ENCODE results near the gene RAE1.

The RAE1 gene

GRCh38 chr20:57351042-57351783 lies at the start of gene RAE1:
Gene RAE1 (plus strand): TSS chr20:57351255. CDS start chr20:57354039, 2,784 bp downstream.
- peak; percentile 93 for DNase-seq
- no peak for TF ChIP-seq GATA1 (IDR thresholded peaks at IDR 0.05; ENCODE audit: low read depth, low read length)
- peak; percentile 81 for TF ChIP-seq POLR2A (IDR thresholded peaks at IDR 0.05; ENCODE audit: low read length)

- TF ChIP-seq POLR2A (IDR thresholded peaks at IDR 0.05; ENCODE audit: low read length) (no peak), GATA1 (IDR thresholded peaks at IDR 0.05; ENCODE audit: low read depth, low read length) (no peak)
- DNase-seq = no peak
These were observed 44.3 kb upstream of the RAE1 start for GRCh38 chr20:57306747-57307146.

GRCh38 chr20:57308451-57309271 lies 42.4 kb upstream of the RAE1 start:
- TF ChIP-seq GATA1 (IDR thresholded peaks at IDR 0.05; ENCODE audit: low read depth, low read length) (no peak), POLR2A (IDR thresholded peaks at IDR 0.05; ENCODE audit: low read length) (no peak)
- no peak for DNase-seq

- TF ChIP-seq POLR2A (IDR thresholded peaks at IDR 0.05; ENCODE audit: low read length) (no peak), GATA1 (IDR thresholded peaks at IDR 0.05; ENCODE audit: low read depth, low read length) (no peak)
- DNase-seq = no peak
These were observed 41.4 kb upstream of the RAE1 start for GRCh38 chr20:57309544-57310115.

- no peak for TF ChIP-seq POLR2A (IDR thresholded peaks at IDR 0.05; ENCODE audit: low read length)
- TF ChIP-seq GATA1 (IDR thresholded peaks at IDR 0.05; ENCODE audit: low read depth, low read length) = no peak
These were observed 40.1 kb upstream of the RAE1 start for GRCh38 chr20:57310821-57311514.

GRCh38 chr20:57312138-57312537 lies 38.9 kb upstream of the RAE1 start:
- no peak for DNase-seq
- TF ChIP-seq POLR2A (IDR thresholded peaks at IDR 0.05; ENCODE audit: low read length) (no peak), GATA1 (IDR thresholded peaks at IDR 0.05; ENCODE audit: low read depth, low read length) (no peak)

More at GRCh38 chr20:57310821-57311514, 40.1 kb upstream of the RAE1 start:
- no peak for DNase-seq

- TF ChIP-seq GATA1 (IDR thresholded peaks at IDR 0.05; ENCODE audit: low read depth, low read length) = no peak
- TF ChIP-seq POLR2A (IDR thresholded peaks at IDR 0.05; ENCODE audit: low read length) = no peak
- DNase-seq = no peak
These were observed 37.8 kb upstream of the RAE1 start for GRCh38 chr20:57313230-57313629.

- DNase-seq = no peak
- TF ChIP-seq POLR2A (IDR thresholded peaks at IDR 0.05; ENCODE audit: low read length) (no peak), GATA1 (IDR thresholded peaks at IDR 0.05; ENCODE audit: low read depth, low read length) (no peak)
These were observed 37.1 kb upstream of the RAE1 start for GRCh38 chr20:57313951-57314350.

- TF ChIP-seq POLR2A (IDR thresholded peaks at IDR 0.05; ENCODE audit: low read length) (no peak), GATA1 (IDR thresholded peaks at IDR 0.05; ENCODE audit: low read depth, low read length) (no peak)
- no peak for DNase-seq
These were observed 35.7 kb upstream of the RAE1 start for GRCh38 chr20:57315083-57315975.

GRCh38 chr20:57315976-57316480 lies 35.0 kb upstream of the RAE1 start:
- no peak for DNase-seq
- TF ChIP-seq POLR2A (IDR thresholded peaks at IDR 0.05; ENCODE audit: low read length) = no peak
- no peak for TF ChIP-seq GATA1 (IDR thresholded peaks at IDR 0.05; ENCODE audit: low read depth, low read length)

- no peak for TF ChIP-seq POLR2A (IDR thresholded peaks at IDR 0.05; ENCODE audit: low read length)
- TF ChIP-seq GATA1 (IDR thresholded peaks at IDR 0.05; ENCODE audit: low read depth, low read length) = no peak
- DNase-seq = no peak
These were observed 34.3 kb upstream of the RAE1 start for GRCh38 chr20:57316795-57317201.

GRCh38 chr20:57317316-57317788 lies 33.7 kb upstream of the RAE1 start:
- DNase-seq = no peak
- no peak for TF ChIP-seq GATA1 (IDR thresholded peaks at IDR 0.05; ENCODE audit: low read depth, low read length)
- no peak for TF ChIP-seq POLR2A (IDR thresholded peaks at IDR 0.05; ENCODE audit: low read length)

Data from erythroblast (primary cell).